Lower leg skin (tissue), 4 donors: ENCODE measurements around the gene OBP2B. TPM values are rescaled to one million over a fixed set of nuclear protein-coding genes. Genes with fewer than 3 reads are reported as not detected.

Experiments
- DNase-seq, 2 donors: peaks; one replicate each; pipeline ENCODE4 v3.0.0-alpha.2; 2019; ENCODE audit warnings: low spot score in 2 of 2
- H3K4me3 ChIP-seq: fragments of 200-600 bp; sonication (generic); 2 replicates; pipeline ENCODE4 v1.5.1; 2017; ENCODE audit warnings: mild to moderate bottlenecking, low read depth; ENCODE audit not compliant: poor library complexity, severe bottlenecking
- POLR2A ChIP-seq, 2 donors: fragments of 450-650 bp; IDR thresholded peaks; one replicate each; pipeline ENCODE4 v1.6.1; 2016 to 2017; ENCODE audit warnings: antibody characterized with exemption in 2 of 2, mild to moderate bottlenecking in 1 of 2, moderate library complexity in 1 of 2
- WGBS, 2 donors: methylation state at CpG; one replicate each; pipeline ENCODE4 v1.1.5; 2018; 5-methylcytosine and 5-hydroxymethylcytosine counted together
- intact Hi-C: fragments of 100-400 bp; cut with DNase I; formaldehyde crosslinking; loops from one replicate; pipeline ENCODE4 v1.15.0; 2023; ENCODE audit warnings: low total_unique reads
- total RNA-seq, 4 donors: library from RNA; depleted of rRNA; stranded (reverse); fragments of >200 nt; gene quantifications; one replicate each; pipeline ENCODE4 v1.1.0, GENCODE V29; 2016
- TF ChIP-seq, protein P1 (sequence below), 3 donors: fragments of 450-650 bp; IDR thresholded peaks; one replicate each; pipeline ENCODE4 v1.5.1; 2016; ENCODE audit warnings: antibody characterized with exemption in 3 of 3, mild to moderate bottlenecking in 3 of 3, moderate library complexity in 2 of 3

OBP2B gene
- total RNA-seq, 4 donors from 2014 or later, result 11.4 to 13.0 TPM; not detected in 2

DNA sequence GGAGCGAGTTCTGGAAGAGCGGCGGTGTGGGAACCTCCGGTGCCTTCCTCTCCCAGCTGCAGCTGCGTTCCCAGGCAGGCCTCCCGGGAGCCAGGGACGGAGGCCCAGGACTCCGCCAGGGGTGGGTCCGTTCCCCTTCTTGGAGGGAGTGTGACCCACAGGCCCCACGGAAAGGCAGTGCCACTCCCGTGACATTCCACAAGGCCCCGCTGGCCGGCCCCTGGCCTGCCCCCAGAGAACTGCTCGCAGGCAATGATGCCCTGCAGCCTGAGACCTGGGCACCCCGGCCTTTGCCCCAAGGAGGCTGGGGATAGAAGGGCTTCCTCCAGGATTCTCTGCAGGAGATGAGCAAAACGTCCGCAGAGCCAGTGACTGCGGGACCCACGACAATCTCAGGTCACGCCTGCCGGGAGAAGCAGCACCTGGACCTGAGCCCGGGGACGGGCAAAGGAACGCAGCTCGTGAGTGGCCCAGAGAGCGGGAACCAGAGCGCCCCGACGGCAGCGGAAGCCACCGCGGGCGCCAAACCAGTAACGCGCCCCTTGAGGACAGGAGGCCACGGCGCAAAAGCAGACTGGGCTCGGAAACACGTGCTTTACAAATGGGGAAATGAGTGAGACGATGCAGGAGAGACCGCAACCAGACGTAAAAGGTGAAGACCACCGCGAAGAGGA lies 9.3 kb downstream of the OBP2B start:
- H3K4me3 ChIP-seq, result no peak overlapping the region
- intact Hi-C loops, result no loop called here
- peak in 1 of 2 donors; percentile 85 for DNase-seq
- TF ChIP-seq, protein P1, sequence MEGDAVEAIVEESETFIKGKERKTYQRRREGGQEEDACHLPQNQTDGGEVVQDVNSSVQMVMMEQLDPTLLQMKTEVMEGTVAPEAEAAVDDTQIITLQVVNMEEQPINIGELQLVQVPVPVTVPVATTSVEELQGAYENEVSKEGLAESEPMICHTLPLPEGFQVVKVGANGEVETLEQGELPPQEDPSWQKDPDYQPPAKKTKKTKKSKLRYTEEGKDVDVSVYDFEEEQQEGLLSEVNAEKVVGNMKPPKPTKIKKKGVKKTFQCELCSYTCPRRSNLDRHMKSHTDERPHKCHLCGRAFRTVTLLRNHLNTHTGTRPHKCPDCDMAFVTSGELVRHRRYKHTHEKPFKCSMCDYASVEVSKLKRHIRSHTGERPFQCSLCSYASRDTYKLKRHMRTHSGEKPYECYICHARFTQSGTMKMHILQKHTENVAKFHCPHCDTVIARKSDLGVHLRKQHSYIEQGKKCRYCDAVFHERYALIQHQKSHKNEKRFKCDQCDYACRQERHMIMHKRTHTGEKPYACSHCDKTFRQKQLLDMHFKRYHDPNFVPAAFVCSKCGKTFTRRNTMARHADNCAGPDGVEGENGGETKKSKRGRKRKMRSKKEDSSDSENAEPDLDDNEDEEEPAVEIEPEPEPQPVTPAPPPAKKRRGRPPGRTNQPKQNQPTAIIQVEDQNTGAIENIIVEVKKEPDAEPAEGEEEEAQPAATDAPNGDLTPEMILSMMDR (IDR thresholded peaks at IDR 0.05), result no peak
- no peak for TF ChIP-seq POLR2A (IDR thresholded peaks at IDR 0.05)
- 26 to 38% methylated on average over 38 to 42 of the region's 44 CpGs for WGBS, 2 donors

DNA sequence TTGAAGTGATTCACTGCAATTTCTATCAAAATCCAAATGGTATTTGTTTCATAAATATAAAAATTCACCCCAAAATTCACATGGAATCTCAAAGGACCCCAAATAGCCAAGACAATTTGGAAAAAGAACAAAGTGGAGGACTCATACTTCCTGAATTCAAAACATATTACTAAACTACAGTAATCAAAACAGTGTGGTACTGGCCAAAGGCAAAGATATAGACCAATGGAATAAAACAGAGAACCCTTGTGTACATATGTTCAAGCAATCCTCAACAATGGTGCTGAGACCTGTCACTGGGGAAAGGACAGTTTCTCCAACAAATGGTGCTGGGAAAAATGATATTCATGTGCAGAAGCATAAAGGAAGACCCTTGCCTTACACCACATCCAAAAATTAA lies 14.0 kb downstream of the OBP2B start:
- TF ChIP-seq POLR2A (IDR thresholded peaks at IDR 0.05), result no peak
- TF ChIP-seq, protein P1 (IDR thresholded peaks at IDR 0.05), result no peak
- intact Hi-C loops, result no loop called here
- no peak overlapping the region for H3K4me3 ChIP-seq
- DNase-seq, result no peak

DNA sequence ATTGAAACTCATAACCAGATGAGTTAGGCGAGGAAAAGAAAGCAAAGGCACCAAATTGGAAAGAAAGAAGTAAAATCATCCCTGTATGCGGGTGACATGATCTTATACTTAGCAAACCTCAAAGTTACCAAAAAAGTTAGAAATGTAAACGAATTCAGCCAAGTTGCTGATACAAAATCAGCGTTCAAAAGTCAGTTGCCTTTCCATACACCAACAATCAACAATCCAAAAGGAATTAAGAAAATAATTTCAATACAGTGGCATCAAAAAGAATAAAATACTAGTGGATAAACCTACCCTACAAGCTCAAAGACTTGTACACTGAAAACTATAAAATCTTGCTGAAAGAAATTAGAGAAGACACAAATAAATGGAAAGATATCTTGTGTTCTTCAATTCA lies 14.5 kb downstream of the OBP2B start:
- 87 to 91% methylated on average over 4 of the region's 4 CpGs for WGBS, 2 donors
- H3K4me3 ChIP-seq, result no peak overlapping the region
- TF ChIP-seq POLR2A (IDR thresholded peaks at IDR 0.05), result no peak
- TF ChIP-seq, protein P1 (IDR thresholded peaks at IDR 0.05), result no peak
- DNase-seq, result no peak
- intact Hi-C loops, result no loop called here

DNA sequence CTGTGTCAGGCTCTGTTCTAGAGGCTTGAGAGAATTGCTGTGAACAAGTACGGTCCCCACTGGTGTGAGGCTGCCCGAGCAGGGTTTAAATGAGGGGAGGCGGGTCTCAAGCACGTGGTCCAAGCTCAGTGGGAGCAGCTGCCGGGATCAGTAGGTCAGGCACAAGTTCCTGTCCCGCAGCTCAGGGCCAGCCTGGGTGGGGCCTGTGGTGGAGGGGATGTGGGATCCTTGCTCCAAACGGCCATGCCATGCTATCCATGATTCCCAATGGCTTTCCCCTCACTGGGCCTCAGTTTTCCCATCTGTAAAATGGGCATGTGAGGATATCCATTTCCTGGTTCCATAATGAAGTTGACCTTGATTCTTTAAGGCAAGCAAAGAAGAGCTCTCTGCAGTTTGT lies 17.1 kb downstream of the OBP2B start:
- DNase-seq, result peak in 1 of 2 donors; percentile 79
- no peak overlapping the region for H3K4me3 ChIP-seq
- intact Hi-C loops, result no loop called here
- WGBS, 2 donors, result 68 to 80% methylated on average over 5 to 7 of the region's 7 CpGs
- TF ChIP-seq POLR2A (IDR thresholded peaks at IDR 0.05), result no peak
- TF ChIP-seq, protein P1 (IDR thresholded peaks at IDR 0.05), result no peak

DNA sequence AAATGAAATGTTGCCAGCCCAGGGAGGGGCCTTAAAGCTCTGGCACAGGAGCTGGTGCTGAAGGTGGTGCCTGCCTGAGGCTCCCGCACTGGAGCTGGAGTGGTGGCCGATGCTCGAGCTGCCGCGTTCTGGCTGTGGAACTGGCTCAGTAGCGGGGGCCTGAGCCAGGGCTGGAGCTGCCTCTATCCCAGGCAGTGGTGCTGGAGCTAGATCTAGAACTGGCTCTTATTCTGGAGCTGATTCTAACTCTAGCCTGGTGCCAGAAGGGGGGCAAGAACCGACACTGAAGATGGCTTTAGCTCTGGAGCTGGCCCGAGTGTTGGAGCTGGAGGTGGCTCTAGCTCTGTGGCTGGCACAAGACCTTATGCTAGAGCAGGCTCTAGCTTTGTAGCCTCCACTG lies 19.2 kb downstream of the OBP2B start:
- 71 to 76% methylated on average over 8 of the region's 8 CpGs for WGBS, 2 donors
- no peak overlapping the region for H3K4me3 ChIP-seq
- intact Hi-C loops, result loop anchor here (5.0 to 10.0 kb wide), 2 partner anchors 145 to 297 kb away; partner anchors contain the start of gene SURF6
- no peak for TF ChIP-seq POLR2A (IDR thresholded peaks at IDR 0.05)
- TF ChIP-seq, protein P1 (IDR thresholded peaks at IDR 0.05), result no peak
- DNase-seq, result peak in 1 of 2 donors; percentile 61

DNA sequence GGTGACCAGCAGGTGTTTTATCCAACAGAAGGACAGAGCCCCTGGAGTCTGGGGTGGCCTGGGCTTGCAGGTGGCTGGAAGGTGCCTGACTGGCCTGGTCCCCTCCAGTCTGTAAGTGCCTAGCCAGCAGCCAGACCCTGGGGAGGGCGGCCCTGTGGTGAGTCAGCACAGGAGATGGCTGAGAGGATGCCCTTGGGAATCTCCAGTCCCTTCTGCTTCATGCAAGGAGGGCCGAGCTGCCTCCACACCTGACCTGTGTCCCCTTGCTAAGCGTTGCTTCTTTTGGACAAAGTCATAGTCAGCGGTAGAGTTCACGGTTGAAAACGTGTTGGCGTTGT lies 20.2 kb downstream of the OBP2B start:
- DNase-seq, result peak in 1 of 2 donors; percentile 63
- intact Hi-C loops, result loop anchor here (5.0 to 10.0 kb wide), 2 partner anchors 146 to 298 kb away; partner anchors contain the start of gene SURF6
- WGBS, 2 donors, result 87 to 89% methylated on average over 7 of the region's 7 CpGs
- no peak for TF ChIP-seq POLR2A (IDR thresholded peaks at IDR 0.05)
- TF ChIP-seq, protein P1 (IDR thresholded peaks at IDR 0.05), result no peak
- no peak overlapping the region for H3K4me3 ChIP-seq
